NCI-H2227 (cell line): ENCODE results near the gene CBLN3.
"Not testable (repeated sequence)": the region's sequence is repeated elsewhere in the genome, so short reads cannot be mapped to it uniquely, and the experiment has no call there.

Source experiments
- DNase-seq: peaks from one replicate; lab custom pipeline; 2025; ENCODE audit not compliant: unreplicated experiment; lab: John Stamatoyannopoulos, UW

The CBLN3 gene

DNA sequence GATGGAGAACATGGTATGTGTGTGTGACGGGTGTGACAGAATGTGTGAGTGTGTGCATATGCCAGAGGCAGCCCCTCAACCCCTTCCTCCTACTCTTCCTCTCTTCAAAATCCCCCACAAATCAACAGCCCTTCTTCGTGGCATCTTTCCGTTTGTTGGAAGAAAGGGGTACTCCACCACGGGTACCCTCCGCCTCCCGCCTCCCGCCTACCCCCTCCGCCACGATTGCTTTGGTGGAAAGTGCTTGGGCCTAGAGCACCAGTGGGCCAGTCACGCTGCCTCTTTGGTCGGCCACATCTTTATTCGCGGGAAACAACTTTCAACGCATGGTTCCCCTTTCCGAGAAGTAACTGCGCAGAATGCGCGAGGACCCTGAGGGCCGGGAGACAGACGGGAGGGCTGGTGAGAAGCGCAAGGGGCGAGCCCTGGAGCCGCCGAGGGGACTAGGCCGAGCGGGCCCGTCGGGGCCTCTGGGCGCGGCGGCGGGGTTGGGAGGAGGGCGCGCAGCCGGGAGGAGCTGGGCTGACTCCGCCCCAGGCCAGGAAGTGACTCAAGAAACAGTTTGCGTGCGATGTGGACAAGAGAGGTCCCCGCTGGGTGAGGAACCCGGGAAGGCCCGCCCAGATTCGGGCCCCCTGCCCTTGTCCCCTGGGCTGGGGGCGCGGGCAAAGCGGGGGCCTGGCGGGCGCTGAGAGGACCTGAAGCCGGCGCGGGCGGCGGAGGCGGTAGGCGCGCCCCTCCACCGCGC is at the start of gene CBLN3, which contains the start of gene KHNYN:
TSS of gene CBLN3 (minus strand) at position 274 of the 748 bp plus-strand sequence. CDS start 614 bp downstream, outside the sequence.
TSS of gene KHNYN (plus strand) at position 560 of the 748 bp plus-strand sequence. CDS start 777 bp downstream, outside the sequence.
- peak; percentile 89 for DNase-seq

DNA sequence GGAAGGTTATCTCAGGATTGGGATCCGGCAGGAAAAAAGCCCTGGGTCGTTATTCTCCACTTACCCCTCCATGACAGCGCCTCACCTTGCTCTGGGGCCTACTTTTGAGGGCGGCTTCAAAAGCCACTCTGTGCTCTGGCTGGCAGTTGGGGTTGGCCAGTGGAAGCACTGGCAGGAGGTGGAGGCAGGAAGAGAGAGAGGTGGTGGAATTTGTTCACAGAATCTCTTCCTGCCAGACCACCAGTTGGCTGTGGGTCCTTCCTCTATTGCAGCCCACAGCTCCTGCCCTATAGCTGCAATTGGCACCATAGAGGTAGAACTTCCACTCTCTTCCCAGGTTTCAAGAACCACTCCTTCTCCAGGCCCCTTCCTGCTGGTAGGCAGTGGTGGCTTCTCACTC is 45.8 kb upstream of the CBLN3 start:
- DNase-seq, result no peak

DNA sequence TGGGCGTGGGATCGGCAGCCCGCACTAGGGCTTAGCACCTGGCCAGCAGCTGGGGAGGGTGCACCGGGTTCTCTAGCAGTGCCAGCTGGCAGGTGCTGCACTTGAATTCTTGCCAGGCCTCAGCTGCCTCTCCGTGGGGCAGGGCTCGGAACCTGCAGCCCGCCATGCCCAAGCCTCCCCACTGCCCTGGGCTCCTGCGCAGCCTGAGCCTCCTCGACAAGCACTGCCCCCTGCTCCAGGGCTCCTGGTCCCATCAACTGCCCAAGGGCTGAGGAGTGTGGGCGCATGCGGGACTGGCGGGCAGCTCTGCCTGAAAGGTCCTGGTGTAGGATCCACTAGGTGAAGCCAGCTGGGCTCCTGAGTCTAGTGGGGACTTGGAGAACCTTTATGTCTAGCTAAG is 43.7 kb upstream of the CBLN3 start:
- no peak for DNase-seq

DNA sequence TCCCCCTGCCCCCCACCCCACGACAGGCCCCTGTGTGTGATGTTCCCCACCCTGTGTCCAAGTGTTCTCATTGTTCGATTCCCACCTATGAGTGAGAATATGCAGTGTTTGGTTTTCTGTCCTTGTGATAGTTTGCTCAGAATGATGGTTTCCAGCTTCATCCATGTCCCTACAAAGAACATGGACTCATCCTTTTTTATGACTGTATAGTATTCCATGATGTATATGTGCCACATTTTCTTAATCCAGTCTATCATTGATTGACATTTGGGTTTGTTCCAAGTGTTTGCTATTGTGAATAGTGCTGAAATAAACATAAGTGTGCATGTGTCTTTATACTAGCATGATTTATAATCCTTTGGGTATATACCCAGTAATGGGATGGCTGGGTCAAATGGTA is 41.0 kb upstream of the CBLN3 start:
- DNase-seq, result not testable (repeated sequence)

DNA sequence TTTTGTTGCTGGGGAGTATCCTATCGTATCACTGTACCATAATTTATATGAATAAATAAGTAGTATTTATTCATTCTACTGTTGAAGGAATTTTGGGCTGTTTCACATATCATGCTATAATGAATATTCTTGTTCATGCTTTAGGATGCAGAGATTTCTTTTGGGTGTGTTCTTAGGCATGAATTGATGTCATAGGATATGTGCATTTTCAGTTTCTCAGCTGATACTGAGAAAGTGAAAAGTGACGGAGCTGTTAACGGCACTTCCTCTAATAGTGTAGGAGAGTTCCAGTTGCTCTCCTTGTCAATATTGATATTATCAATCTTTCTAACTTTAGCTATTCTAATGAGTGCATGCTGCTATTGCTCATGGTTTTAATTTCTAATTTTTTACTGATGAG is 36.3 kb upstream of the CBLN3 start:
- no peak for DNase-seq

DNA sequence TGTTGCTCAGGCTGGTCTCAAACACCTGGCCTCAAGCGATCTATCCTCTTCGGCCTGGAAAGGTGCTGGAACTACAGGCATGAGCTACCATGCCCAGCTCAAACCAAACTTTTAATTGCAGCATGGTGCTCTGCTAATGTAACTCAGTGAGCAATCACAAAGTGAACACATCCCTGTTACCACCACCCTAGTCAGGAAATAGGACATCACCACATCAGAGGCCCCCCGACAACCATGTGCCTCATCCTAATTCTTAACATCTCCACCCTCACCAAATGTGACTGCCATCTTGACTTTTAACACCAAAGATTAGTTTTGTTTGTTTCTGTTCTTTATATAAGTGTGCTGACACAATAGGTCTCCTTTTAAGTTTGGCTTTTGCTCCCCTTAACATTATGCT is 35.9 kb upstream of the CBLN3 start:
- no peak for DNase-seq

DNA sequence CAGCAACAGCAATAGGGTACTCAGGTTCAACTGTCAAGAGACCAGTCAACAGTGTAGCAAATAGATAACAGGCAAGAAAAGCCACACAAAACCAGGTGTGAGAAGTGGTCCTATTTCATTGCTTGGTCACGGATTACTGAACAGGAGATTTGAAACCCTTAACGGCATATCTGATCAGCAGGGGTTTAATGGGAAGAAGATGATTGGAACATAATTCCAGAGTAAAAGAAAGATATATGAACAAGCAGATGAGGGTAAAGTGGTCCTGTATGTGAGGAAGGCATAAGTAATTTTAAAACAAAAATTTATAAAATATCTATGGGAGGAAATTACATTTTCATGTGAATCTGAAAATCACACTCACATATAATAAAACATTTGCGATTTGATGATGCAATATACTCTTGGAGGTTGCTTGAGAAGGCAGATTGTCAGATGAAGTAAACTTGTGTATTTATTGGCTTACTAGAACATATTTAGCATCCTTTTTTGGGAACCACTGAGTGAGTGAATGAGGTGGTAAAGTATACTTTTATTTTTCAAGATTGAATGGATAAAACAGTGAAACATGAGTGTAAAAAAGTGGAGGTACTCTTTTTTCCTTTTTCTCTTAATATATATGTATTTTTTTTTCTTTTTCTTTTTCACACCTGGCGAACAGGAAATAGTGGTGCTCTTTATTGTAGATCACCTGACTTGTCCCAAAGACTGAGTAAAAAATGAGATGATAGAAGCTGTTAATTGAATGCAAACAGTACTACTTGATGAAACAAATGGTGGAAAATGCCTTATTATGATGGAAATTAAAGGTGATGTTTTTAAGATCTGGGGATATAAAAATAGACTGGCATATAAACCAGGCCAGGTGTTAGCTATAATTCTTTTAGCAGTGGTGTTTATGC is 34.7 kb upstream of the CBLN3 start:
- DNase-seq, result no peak

DNA sequence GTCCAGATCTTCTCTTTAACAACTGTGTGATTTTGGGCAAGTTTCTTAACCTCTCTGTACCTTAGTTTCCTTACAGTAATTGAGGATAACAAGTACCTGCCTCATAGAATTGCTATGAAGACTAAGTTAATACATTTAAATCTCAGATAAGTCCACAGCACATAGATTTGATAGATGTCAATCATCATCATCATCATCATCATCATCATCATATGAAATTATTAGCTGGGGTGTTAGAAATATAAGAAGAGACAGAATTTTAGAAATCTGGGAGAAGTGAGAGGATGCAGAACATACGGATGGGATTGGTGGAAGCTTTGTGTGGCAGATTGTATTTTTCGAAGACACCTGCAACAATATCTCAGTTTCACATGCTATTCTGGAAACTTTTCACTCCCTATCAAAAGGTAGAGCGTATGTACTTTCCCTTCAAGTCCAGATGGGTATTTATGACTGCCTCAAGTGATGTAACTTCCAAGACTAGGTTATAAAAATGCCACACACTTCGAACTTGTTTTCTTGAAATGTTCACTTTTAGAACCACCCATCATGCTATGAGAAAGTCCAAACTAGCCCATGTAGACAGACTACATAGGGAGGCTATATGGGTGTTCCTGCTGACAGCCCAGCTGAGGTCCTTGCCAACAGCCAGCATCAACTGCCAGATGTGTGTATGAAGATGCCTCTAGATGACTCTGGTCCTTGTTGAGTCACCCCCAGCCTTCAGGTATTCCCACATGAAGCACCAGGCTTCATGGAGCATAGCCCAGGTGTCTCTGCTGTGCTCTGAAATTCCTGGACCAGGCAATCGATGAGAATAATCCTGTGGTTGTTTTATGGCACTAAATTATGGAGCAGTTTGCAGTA is 33.8 kb upstream of the CBLN3 start:
- DNase-seq, result no peak

DNA sequence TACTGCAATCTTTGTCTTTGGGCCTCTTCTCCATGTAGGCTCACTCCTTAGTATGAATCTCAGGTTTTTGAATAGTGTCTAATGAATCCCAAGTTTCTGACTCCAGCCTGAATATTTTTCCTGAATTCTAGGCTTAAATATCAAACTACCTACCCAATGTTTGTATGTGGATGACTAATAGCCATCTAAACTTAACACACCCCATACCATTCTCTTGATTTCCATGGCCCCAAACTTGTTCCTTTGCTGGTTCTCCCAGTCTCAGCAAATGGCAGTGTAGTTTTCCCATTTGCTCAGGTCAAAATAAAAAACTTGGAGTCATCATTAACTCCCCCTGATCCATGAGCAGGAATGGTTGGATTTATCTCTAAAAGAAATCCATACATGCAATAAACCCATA is 31.9 kb upstream of the CBLN3 start:
- DNase-seq, result no peak

DNA sequence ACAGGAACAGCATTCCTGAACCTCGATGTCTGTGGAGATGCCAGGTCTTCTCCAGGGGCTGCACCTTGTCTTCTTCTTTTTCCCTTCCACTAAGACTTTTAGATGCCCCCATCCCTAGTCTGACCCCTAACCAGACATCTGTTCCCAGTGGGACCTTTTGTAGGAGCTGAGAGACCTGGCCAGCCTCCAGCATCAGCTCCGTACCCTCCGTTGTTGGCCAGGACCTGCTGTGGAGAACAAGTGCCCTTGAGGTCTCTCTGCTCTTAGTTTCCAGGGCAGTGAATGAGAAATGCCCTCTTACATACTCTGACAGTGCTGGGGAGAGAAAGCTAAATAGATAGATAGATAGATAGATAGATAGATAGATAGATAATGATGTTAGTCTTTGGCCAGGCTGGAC is 29.9 kb upstream of the CBLN3 start:
- DNase-seq, result no peak

DNA sequence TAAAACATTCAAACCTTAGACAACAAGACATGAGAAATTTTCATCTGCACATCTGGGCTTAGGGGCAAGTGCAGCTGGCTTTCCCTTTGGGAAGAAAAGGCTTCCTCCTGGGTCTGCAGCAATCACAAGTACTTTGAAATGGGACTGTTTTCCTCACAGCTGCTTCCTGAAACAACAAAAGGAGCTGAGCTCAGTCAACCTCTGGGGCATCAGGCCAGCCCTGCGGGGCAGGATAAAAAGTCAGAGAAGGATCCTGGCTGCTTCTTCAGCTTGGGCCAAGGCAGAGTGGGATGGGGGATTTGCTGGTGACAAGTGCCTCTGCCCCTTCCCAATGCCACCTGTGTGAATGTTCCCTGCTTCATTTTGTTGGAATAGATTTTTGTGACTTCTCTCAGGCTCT is 29.3 kb upstream of the CBLN3 start:
- DNase-seq, result no peak

DNA sequence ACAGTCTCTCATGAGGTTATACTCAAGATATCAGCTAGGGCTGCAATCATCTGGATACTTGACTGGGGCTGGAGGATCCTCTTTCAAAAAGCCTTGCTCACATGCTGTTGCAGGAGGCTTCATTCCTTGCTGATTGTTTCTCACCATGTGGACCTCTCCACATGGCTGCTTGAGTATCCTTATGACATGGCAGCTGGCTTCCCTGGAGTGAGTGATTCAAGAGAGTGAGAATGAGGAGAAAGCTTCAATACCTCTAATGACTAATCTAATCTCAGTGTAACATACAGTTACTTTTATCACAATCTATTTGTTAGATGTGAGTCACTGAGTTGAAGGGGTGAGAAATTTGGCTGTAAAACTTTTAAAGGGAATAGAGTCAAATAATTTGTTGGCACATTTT is 27.5 kb upstream of the CBLN3 start:
- DNase-seq, result no peak

DNA sequence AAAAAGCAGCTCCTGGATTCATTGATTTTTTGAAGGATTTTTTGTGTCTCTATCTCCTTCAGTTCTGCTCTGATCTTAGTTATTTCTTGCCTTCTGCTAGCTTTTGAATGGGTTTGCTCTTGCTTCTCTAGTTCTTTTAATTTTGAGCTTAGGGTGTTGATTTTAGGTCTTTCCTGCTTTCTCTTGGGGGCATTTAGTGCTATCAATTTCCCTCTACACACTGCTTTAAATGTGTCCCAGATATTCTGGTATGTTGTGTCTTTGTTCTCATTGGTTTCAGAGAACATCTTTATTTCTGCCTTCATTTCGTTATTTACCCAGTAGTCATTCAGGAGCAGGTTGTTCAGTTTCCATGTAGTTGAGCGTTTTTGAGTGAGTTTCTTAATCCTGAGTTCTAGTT is 21.4 kb upstream of the CBLN3 start:
- DNase-seq, result not testable (repeated sequence)

DNA sequence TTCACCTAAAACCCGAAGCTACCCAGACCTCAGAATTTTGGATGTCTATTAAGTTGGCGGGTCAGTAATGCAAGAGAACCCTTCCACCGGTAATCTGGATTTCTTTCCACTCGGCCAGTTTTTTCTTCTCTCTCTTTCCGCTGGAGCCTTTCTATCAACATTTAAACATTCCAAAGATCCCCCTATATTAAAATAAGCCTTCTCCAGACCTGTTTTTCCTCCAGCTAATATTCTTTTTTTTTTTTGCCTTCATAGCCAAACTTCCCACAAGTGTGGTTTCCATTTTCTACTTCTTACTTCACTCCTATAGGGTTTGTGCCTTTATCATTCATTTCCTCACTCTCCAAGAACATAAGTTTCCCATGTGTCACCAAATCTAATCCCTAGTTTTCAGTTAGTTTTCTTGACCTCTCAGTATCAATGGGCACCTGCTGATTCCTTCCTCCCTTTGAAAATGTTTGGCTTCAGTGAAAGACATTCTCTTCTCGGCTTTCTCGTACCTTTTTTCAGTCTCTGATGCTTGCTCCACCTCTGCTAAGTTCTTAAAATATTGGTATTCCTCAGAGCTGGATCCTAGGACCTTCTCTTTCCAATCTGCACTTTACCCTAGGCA is 13.7 kb upstream of the CBLN3 start:
- DNase-seq, result no peak

DNA sequence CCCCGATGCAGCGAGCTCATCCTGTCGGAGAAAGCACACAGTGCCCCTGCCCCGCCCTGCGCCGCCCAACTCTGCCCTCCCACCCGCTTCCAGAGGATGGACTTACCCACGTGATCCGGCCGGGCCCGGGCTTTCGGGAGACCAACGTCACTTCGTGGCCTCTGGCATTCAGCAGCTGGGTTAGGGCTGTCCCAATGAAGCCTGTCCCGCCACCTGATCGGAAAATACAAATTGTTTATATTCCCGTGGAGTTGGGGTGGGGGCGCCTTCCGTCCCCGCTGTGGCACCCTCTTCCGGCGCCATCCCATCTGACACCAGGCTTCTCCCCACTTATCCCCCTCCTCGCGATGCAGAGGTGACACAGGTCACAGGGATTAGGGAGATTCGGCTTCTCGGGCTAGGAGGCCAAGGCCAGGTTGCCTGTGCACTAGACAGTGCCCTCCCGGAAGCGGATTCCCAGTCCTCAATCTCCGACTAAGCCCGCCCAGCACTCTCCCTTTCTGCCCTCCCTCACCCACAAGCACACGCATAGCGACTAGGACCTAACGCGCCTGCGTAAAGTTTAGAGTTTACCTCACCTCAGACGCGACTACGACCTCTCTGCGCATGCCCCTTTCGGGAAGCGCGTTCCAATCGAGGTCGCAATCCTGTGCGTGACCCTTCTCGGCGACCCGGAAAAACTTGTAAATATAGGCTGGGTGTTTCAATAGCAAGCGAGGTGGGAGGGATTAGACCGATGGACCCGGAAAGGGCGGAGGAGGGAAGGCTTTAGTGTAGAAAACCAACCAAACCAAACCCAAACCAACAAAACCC is 13.0 kb upstream of the CBLN3 start, which contains the start of gene SDR39U1:
TSS of gene SDR39U1 (minus strand) at position 537 of the 813 bp plus-strand sequence. CDS start at position 530, 7 bp downstream.
- peak; percentile 99 for DNase-seq

DNA sequence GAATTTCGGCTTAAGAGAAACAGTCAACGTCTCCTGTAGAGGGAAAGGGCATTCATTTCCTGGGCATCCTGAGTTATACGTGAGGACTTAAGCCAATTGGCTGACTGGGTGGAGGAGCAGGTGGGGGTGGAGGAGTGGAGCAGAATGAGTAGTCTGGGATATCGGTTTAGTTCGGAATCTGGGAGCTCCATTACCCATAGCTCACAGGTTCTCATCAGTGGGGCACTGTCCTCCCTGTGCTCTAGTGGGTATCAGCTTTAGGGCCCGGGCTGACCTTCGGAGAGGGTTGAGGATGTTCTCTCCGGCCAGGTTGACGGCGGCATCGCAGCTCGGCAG is 12.4 kb upstream of the CBLN3 start:
- peak; percentile 76 for DNase-seq

DNA sequence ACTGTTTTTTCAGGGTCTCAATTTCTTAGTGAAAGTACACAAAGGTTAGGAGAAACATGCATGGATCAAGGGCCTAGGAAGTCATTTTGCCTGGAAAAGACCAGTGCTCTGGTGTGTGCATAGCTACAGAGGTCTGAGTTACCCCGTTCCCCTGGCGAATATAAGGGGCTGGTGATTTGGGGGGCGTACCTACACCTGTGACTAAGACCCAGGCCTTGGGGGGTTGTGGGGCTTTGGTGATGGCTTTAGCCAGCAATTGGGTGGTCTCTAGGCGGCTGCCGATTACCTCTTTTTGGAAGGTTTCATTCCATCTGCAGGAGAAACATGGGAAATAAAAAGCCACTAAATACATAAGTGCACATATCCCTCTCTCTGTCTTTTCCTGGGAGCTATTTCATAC is 12.0 kb upstream of the CBLN3 start:
- no peak for DNase-seq

DNA sequence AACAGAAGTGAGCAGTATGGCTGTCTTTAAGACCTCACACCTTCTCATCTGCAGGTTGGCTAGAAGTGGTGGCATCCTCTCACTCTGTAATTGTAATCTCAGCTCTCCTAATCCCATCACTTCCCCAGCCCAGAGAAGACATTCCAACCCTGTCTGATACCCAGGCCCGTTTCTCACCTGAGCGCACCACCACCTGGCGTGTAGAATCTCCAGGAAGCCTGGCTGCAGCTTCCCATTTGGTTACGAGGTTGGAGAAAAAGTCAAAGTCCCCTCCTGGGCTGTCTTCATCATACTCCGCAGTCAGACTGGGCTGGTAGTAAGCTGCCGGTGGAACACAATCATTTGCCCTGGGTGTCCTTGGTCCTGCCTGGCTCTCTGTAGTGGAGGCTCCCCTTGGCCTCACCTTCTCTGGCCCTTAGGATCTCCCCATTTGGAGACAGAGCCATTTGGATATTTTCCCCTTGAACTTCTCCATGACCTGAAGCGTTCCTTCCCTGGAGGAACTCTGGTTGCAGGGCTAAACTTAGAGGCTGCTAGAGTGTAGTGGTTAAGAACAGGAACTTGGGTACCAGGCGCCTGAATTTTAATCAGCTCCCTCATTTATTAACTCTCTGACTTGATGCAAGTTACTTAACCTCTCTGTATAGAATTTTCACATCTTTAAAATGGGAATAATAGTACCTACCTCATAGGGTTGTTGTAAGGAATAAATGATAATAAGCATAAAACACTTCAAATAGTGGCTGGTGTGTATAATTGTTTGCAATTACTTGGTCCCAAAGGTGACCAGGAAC is 11.3 kb upstream of the CBLN3 start:
- DNase-seq, result no peak
